ENCODE measurements around the gene ACSM6.

Gene ACSM6

DNA sequence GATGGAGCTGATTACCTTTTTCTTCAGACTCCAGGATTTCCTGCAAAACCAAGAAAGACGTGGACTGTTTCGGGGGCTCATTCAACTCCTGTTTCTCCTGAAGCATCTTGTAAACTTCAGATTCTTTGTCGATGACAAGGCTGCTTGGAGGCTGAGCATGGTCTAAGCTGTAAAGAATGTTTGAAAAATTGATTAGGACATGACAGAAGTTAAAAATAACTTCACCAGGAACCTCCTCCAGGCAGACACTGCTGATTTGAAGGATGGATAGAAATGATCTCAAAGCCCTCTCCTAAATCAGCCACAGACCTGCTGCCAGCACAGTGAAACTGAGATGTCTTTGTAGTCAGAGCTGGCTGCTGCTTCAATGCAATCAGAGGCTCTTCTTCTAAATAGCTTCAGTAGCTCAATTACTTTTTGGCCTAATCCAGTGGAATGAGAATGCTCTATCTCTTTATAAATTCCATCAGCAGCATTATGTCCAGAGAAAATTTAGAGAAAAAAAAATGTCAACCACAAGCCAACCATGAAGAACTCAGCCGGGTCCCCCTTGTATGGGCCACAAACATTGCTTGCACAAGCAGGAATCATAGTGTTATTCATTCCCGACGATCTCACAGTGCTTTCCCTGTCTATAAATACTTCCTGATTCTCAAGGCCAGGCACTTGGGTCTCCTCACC lies 53.3 kb downstream of the ACSM6 start:
- DNase-seq, result no peak

DNA sequence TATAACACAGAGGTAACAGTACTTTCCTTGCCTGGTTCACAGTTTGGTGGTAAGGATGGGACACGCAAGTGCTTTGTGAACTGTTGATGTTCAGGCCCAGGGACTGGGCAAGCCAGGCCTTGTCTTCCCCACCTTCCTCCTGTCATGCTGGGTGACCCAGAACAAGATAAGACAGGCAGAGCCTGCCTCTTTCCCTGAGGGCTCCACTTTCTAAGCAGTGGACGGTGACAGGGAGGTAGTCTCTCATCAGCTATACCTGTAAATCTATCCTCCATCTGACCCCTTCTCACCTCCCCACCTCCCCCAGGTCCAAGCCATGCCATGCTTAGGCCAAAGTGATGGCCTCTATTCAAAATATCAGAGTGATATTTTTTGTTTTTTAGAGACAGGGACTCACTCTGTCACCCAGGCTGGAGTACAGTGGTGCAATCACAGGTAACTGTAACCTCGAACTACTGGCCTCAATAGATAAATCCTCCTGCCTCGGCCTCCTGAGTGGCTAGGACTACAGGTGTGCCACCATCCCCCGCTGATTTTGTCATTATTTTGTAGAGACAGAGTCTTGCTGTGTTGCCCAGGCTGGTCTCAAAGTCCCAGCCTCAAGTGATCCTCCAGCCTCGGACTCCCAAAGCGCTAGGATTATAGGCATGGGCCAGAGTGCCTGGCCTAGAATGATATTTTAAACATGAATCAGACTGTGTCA lies 54.0 kb downstream of the ACSM6 start:
- no peak for DNase-seq

DNA sequence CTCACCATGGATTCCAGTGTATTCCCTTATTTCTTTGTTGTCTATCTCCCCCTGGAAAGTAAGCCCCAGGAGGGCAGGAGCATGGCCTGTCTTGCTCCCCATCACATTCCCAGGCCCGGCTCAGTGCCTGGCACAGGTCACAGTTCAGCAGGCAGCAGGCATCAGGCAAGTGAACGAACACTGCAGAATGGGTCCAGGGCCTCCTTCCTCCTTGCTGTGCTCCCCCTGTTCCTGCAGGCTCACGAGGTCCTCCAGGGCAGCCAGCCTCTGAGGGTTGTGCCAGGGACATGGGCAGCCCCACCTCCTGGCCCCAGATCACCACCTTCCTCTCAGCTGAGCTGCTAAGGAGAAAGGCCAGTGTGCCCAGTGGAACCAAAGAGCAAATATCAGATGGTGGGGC lies 55.0 kb downstream of the ACSM6 start:
- no peak for DNase-seq

- no peak for DNase-seq
These were observed 55.4 kb downstream of the ACSM6 start for GRCh38 chr10:95249467-95249866.

- no peak for DNase-seq
These were observed 56.8 kb downstream of the ACSM6 start for GRCh38 chr10:95250856-95251255.

- no peak for DNase-seq
These were observed 59.0 kb downstream of the ACSM6 start for GRCh38 chr10:95253007-95253406.

- no peak for DNase-seq
These were observed 59.6 kb downstream of the ACSM6 start for GRCh38 chr10:95253686-95254085.

DNA sequence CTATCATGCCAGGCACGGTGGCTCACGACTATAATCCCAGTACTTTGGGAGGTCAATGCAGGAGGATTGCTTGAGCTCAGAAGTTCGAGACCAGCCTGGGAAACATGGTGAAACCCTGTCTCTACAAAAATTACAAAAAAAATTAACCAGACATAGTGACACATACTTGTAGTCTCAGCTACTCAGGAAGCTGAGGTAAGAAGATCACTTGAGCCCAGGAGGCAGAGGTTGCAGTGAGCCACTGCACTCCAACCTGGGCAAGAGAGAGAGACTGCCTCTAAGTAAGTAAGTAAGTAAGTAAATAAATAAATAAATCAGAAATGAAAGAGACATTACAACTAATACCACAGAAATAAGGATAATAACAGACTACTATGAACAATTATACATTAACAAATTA lies 60.6 kb downstream of the ACSM6 start:
- DNase-seq, result no peak

- no peak for DNase-seq
These were observed 62.2 kb downstream of the ACSM6 start for GRCh38 chr10:95256268-95256667.

- no peak for DNase-seq
These were observed 63.8 kb downstream of the ACSM6 start for GRCh38 chr10:95257849-95258248.

- no peak for DNase-seq
These were observed 66.4 kb downstream of the ACSM6 start for GRCh38 chr10:95260397-95260881.

GRCh38 chr10:95260909-95261552 lies 67.0 kb downstream of the ACSM6 start:
- no peak for DNase-seq

- no peak for DNase-seq
These were observed 67.9 kb downstream of the ACSM6 start for GRCh38 chr10:95261926-95262325.

DNA sequence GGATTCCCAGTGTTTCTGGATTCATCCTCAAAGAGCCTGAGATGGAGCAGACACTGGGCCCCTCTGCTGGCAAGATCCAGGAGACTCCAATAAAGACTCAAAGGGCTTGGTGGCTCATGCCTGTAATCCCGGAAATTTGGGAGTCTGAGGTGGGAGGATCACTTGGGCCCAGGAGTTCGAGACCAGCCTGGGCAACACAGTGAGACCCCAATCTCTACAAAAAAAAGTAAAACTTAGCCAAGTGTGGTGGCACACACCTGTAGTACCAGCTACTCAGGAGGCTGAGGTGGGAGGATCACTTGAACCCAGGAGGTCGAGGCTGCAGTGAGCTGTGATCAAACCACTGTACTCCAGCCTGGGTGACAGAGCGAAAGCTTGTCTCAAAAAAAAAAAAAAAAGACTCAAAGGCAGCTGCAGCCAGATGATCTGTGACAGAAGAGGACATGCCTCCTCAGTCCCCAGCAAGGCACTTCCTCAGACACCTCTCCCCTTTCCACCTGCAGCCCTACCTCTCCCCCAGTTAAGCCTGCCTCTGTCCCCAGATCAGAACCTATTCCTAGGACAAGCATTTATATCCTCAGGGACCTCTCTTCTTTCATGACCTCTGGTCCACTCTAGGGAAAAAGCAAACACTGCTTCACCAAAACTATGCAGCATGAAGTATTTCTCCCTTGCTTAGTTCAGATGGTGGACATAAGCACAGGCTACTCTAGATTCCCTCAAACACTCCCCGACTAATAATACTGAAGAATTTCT lies 68.9 kb downstream of the ACSM6 start:
- no peak for DNase-seq

DNA sequence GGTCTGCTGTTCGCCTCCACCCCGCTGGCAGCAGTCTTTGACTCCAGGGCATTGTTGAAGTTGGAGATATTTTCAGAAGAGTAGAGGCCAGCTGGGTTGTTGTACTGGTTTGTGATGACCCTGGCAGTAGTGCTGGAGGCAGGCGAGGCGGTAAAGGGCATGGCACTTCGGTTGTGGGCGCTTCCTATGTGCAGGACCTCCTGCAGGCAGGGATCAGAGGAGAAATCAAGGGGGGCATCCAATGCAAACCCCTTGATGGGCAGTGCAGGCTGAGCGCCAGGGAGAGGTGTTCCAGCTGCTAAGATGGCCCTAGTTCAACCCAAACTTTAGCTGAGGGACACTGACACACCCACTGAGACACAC lies 69.8 kb downstream of the ACSM6 start:
- no peak for DNase-seq

- DNase-seq, result no peak
These were observed 70.4 kb downstream of the ACSM6 start for GRCh38 chr10:95264227-95265051.

GRCh38 chr10:95265572-95265971 lies 71.5 kb downstream of the ACSM6 start:
- no peak for DNase-seq

- no peak for DNase-seq
These were observed 72.6 kb downstream of the ACSM6 start for GRCh38 chr10:95266674-95267095.

GRCh38 chr10:95267251-95267650 lies 73.2 kb downstream of the ACSM6 start:
- DNase-seq, result no peak

DNA sequence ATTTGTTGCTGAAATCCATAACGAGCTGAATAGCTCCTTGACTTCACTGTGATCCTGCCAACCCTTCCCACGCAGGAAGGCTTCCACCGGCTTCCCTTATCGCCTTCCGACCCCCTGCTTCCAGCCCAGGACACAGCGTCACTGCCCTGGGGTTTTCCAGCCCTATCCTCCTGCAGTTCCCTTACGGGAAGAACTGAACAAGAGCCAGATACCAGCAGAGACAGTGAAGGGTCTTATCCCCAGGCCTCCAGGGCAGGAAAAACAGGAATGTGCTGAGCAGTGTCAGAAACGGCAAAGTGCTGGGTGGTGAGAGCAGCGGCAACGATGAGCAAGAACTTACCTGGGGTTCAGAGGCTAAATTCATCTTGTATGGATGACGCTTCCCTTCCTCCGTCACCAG lies 74.4 kb downstream of the ACSM6 start:
- no peak for DNase-seq

- DNase-seq, result no peak
These were observed 79.6 kb downstream of the ACSM6 start for GRCh38 chr10:95273393-95274312.

Data from cerebellar nuclear complex (tissue), 1 donor.